GM18507 (cell line): Measurements from ENCODE around the gene ANKRD40.
"Not testable (repeated sequence)": the region's sequence is repeated elsewhere in the genome, so short reads cannot be mapped to it uniquely, and the experiment has no call there.

ENCODE experiments used
- DNase-seq: peaks from one replicate; pipeline ENCODE4 v3.0.0; 2011; ENCODE audit warnings: low read depth; ENCODE audit not compliant: insufficient read length; ENCODE audit errors: extremely low spot score
- FAIRE-seq: peaks from 2 replicates; lab custom pipeline; 2011; peaks lifted over from hg19 to GRCh38; lab: Jason Lieb, UNC

Gene ANKRD40

DNA sequence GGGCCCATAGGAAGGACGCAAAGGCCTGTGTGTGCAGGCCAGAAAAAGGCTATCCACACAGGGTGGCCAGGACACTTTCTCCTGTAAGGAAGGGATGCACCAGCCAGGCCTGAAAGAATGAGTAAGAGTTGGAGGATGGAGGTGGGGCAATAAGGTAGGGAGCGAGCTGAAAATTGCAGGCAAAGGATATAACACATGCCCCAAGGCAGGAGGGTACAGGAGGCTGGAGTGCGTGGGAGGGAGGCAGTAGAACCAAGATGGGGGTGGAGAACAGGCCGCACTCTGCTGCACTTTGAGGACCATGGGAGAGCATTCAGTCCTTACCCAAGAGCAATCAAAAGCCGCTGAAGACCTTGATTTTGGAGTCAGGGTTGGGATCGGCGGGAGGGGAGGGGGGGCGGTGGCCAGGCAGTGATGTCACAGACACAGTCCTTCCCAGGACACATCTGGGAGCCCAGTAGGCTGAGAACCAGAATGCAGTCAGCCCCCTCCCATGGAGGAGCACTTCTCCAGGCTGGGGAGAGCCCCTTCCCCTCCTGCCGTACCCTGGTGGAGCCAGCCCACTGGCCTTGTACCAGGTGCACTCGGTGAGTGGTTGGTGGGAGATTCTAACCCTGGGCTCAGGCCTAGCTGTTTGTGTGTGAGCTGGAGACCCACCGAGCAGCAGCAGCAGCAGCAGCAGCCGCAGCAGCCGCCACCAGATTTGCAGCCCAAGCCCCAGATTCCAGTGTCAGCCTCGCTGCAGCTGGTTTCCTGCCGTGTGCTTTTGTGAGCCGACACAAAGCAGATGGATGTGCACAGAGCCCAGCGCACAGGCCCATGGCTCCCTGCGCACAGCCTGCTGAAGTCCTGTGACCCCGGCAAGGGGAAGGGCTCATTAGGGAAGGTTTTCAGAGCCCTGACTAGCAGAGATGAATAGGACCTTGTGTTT, 17.5 kb downstream of the ANKRD40 start:
- FAIRE-seq (no peak), DNase-seq (no peak)

GRCh38 chr17:50689251-50689650, 18.5 kb downstream of the ANKRD40 start:
- no peak for FAIRE-seq
- no peak for DNase-seq

DNA sequence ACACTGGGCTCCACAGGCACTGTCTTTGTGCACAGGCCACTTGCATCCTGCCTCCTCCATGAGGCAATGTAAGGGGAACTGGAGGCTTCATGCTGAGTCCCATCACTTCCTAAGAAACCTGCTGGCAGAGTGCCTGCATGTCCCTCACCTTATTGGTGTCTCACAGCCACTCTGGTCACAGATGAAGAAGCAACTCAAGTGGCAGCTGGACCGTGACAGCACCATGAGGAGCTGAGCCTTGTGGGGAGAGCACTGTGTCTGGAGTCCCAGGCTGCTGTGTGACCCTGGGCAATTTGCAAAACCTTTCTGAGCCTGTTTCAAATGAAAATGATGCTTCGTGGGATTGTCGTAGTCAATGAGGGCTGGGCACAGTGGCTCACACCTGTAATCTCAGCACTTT, 19.5 kb downstream of the ANKRD40 start:
- DNase-seq = no peak
- FAIRE-seq = no peak

GRCh38 chr17:50687200-50688066, 20.3 kb downstream of the ANKRD40 start:
- DNase-seq (no peak), FAIRE-seq (no peak)

DNA sequence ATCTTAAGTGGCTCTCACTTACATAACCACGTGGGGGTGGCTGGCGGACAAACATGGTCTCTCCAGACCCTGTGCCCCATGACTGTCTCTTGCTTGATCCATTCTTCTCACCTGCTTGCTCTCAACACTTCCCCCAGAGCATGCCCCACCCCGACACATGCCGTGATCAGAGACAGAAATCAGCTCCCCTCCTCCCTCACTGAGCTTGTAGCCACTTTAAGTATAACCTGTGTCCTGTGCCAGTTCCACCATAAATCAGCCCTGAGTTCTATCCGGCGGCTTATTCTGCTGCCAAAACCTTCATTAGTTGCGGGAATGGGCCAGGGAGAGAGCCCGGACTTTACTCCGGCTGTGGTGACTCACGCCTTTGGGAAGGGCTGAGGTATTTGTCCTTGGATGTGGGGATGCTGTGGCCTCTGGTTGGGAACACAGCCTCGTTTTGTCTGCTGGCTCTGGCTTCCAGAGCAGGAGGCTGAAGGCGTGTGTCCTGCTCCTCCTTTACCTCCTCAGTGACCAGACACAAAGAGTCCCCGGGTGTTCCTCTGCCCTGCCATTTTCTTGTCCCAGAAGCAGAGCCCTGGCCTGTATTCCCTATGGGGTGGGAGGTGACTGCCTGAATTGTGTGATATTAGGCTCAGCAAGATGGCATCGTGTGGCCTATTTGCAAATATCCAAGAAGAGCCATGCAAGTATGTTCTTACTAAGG, 21.1 kb downstream of the ANKRD40 start:
- DNase-seq (no peak), FAIRE-seq (no peak)

- FAIRE-seq (no peak), DNase-seq (no peak)
These were observed 21.8 kb downstream of the ANKRD40 start for GRCh38 chr17:50685691-50686493.

GRCh38 chr17:50685334-50685665, 22.4 kb downstream of the ANKRD40 start:
- FAIRE-seq = no peak

GRCh38 chr17:50684612-50685333, 22.9 kb downstream of the ANKRD40 start:
- DNase-seq (no peak), FAIRE-seq (no peak)

More at GRCh38 chr17:50685334-50685665, 22.4 kb downstream of the ANKRD40 start:
- DNase-seq = no peak

GRCh38 chr17:50684288-50684611, 23.5 kb downstream of the ANKRD40 start:
- FAIRE-seq = no peak

GRCh38 chr17:50683434-50684287, 24.1 kb downstream of the ANKRD40 start:
- DNase-seq = no peak

More at GRCh38 chr17:50684288-50684611, 23.5 kb downstream of the ANKRD40 start:
- DNase-seq = no peak

GRCh38 chr17:50682938-50683337, 24.8 kb downstream of the ANKRD40 start:
- no peak for DNase-seq
- no peak for FAIRE-seq

More at GRCh38 chr17:50683434-50684287, 24.1 kb downstream of the ANKRD40 start:
- no peak for FAIRE-seq

DNA sequence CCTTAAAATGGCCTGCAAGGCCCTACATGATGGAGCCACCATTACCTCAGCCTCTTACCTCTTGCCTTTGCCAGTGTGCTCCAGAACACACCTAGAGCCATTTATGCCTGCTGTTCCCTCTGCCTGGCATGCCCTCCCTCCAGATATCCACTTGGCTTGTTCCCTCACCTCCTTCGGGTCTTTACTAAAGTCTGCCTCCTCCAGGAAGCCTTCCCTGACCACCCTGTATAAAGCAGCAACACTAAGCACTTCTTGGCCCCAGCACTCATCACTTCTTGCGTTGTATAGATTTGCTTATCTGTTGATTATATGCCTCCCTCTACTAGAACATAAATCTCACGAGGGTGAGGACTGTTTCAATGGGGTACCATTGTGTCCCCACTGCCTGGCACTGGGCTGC, 25.3 kb downstream of the ANKRD40 start:
- no peak for FAIRE-seq
- DNase-seq = no peak

- no peak for DNase-seq
- no peak for FAIRE-seq
These were observed 26.2 kb downstream of the ANKRD40 start for GRCh38 chr17:50681263-50682200.

DNA sequence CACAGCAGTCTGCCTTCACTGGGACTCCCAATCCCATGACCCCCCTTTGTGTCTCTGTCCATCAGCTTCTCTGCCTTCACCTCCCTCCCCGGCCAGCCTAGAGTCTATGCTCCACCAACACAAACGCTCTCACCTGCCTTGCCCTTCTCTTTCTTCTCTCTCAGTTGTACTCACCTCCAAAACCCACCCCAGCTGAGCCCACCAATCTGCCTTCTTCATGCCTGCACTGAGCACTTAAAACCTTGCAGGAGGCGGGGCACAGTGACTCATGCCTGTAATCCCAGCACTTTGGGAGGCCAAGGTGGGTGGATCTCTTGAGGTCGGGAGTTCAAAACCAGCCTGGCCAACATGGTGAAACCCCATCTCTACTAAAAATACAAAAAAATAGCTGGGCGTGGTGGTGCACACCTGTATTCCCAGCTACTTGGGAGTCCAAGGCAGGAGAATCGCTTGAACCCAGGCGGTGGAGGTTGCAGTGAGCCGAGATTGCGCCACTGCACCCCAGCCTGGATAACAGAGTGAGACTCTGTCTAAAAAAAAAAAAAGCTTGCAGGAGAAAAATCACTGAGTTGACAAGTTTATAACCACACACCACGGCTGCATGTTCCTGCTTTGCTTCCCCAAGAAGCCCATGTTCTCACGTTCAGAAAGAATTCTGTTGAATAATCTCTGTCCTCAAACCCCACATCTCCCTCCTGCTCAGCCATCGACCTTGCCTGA, 27.0 kb downstream of the ANKRD40 start:
- not testable (repeated sequence) for FAIRE-seq, DNase-seq

GRCh38 chr17:50680126-50680525, 27.6 kb downstream of the ANKRD40 start:
- DNase-seq (no peak), FAIRE-seq (no peak)

GRCh38 chr17:50679008-50679544, 28.6 kb downstream of the ANKRD40 start:
- FAIRE-seq = no peak
- no peak for DNase-seq
